Upper lobe of left lung (tissue), 4 donors: ENCODE measurements around the gene SCAI.

Experiments used
- EP300 ChIP-seq, 4 donors: sonication (generic); formaldehyde crosslinking; IDR thresholded peaks; one replicate each; pipeline ENCODE4 v1.5.1; 2017; ENCODE audit warnings: antibody characterized with exemption in 4 of 4, control low read depth in 2 of 4
- POLR2A ChIP-seq, 4 donors: fragments of 450-650 bp; IDR thresholded peaks; one replicate each; pipeline ENCODE4 v1.5.1; 2016 to 2017; ENCODE audit warnings: antibody characterized with exemption in 4 of 4, mild to moderate bottlenecking in 2 of 4
- POLR2AphosphoS5 ChIP-seq, 2 donors: sonication (generic); formaldehyde crosslinking; IDR thresholded peaks; one replicate each; pipeline ENCODE4 v1.5.1; 2017; ENCODE audit warnings: antibody characterized with exemption in 2 of 2
- TF ChIP-seq, protein P1 (sequence below), 6 experiments: fragments of 450-650 bp in 4 of 6; fragments of 200-600 bp in 2 of 6; sonication (generic) in 2 of 6; IDR thresholded peaks; one replicate each; pipeline ENCODE4 v1.5.1; 2016 to 2019; ENCODE audit warnings: antibody characterized with exemption in 6 of 6

- no peak for TF ChIP-seq POLR2A (IDR thresholded peaks at IDR 0.05)
- TF ChIP-seq, protein P1, sequence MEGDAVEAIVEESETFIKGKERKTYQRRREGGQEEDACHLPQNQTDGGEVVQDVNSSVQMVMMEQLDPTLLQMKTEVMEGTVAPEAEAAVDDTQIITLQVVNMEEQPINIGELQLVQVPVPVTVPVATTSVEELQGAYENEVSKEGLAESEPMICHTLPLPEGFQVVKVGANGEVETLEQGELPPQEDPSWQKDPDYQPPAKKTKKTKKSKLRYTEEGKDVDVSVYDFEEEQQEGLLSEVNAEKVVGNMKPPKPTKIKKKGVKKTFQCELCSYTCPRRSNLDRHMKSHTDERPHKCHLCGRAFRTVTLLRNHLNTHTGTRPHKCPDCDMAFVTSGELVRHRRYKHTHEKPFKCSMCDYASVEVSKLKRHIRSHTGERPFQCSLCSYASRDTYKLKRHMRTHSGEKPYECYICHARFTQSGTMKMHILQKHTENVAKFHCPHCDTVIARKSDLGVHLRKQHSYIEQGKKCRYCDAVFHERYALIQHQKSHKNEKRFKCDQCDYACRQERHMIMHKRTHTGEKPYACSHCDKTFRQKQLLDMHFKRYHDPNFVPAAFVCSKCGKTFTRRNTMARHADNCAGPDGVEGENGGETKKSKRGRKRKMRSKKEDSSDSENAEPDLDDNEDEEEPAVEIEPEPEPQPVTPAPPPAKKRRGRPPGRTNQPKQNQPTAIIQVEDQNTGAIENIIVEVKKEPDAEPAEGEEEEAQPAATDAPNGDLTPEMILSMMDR (IDR thresholded peaks at IDR 0.05): no peak
- TF ChIP-seq POLR2AphosphoS5 (IDR thresholded peaks at IDR 0.05): no peak
- no peak for TF ChIP-seq EP300 (IDR thresholded peaks at IDR 0.05)
Observed at GRCh38 chr9:125061391-125061790, 81.9 kb downstream of the SCAI start.
